ENCODE measurements around the gene AGPAT4.
"Not testable (repeated sequence)": the region's sequence is repeated elsewhere in the genome, so short reads cannot be mapped to it uniquely, and the experiment has no call there.

Gene AGPAT4

GRCh38 chr6:161233986-161234661, 39.7 kb downstream of the AGPAT4 start:
- Histone ChIP-seq H3K9ac (ENCODE audit: low read depth, low read length) (no peak overlapping the region), H3K4me1 (ENCODE audit: insufficient read depth, low read length) (peaks cover 23% of the 10 kb centered on the region), H3K9me3 (ENCODE audit: control insufficient read depth, insufficient read depth, low read length) (no peaks in the 10 kb centered on the region), H3K36me3 (ENCODE audit: insufficient read depth, low read length) (no peaks in the 10 kb centered on the region)

GRCh38 chr6:161232467-161232866, 41.4 kb downstream of the AGPAT4 start:
- H3K36me3 ChIP-seq (ENCODE audit: insufficient read depth, low read length): no peaks in the 10 kb centered on the region
- H3K9ac ChIP-seq (ENCODE audit: low read depth, low read length): no peak overlapping the region
- H3K9me3 ChIP-seq (ENCODE audit: control insufficient read depth, insufficient read depth, low read length): no peaks in the 10 kb centered on the region
- H3K4me1 ChIP-seq (ENCODE audit: insufficient read depth, low read length): peaks cover 27% of the 10 kb centered on the region

DNA sequence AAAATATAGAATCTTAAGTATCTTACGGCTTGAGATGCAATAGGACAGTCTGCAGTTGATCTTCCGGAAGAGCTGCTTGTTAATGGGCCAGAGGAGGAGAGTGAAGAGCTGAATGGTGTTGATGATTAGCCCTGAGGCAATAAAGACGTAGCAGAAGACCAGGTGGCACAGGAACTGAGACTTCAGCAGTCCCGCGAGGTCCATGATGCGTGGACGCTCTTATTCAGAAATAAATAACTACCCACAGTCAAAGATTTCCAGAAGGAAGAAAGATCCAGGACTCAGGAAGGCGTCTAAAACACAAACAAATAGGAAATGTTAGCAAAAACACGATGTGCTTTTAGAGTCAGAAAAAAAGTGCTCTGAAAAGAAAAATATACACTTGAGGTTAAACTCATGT, 41.9 kb downstream of the AGPAT4 start:
- no peaks in the 10 kb centered on the region for H3K9me3 ChIP-seq (ENCODE audit: control insufficient read depth, insufficient read depth, low read length)
- no peak overlapping the region for H3K9ac ChIP-seq (ENCODE audit: low read depth, low read length)

GRCh38 chr6:161230339-161230738, 43.5 kb downstream of the AGPAT4 start:
- no peaks in the 10 kb centered on the region for H3K36me3 ChIP-seq (ENCODE audit: insufficient read depth, low read length)
- H3K4me1 ChIP-seq (ENCODE audit: insufficient read depth, low read length): peaks cover 22% of the 10 kb centered on the region
- H3K9me3 ChIP-seq (ENCODE audit: control insufficient read depth, insufficient read depth, low read length): no peaks in the 10 kb centered on the region
- H3K9ac ChIP-seq (ENCODE audit: low read depth, low read length): no peak overlapping the region

More for the DNA sequence above, 41.9 kb downstream of the AGPAT4 start:
- Histone ChIP-seq H3K36me3 (ENCODE audit: insufficient read depth, low read length) (no peaks in the 10 kb centered on the region), H3K4me1 (ENCODE audit: insufficient read depth, low read length) (peaks cover 23% of the 10 kb centered on the region)

DNA sequence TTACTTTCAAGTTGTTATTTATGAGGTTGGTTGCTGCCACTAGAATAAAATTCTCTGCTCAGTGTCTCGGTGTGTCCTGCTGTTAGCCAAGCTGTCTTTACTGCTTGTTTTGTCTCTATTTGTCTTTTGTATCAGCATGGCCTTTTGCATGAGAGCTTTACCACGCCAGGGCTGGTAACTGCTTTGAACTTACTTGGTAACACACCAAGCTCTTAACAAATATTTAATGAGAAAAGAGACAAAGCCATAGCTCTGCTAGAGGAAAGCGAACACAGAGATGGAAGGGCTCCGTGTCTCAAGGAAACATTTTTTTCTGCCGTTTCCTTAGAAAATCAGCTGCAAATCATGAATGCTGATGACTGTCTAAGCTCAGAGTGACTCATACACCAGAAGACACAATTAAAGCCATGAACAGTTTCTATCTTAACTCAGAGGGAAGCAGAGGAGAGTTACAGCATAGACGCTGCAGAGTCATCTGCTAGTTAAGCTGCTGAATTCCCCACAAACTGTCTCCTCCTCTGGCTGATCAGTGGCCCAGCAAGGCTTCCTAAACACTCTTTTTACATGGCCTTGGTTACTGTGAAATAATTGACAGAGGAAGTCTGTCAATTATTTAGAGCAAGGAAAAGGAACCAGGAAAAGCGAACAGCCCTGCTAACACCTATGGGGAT, 44.8 kb downstream of the AGPAT4 start:
- no peaks in the 10 kb centered on the region for H3K36me3 ChIP-seq (ENCODE audit: insufficient read depth, low read length)
- peaks cover 13% of the 10 kb centered on the region for H3K4me1 ChIP-seq (ENCODE audit: insufficient read depth, low read length)
- H3K9me3 ChIP-seq (ENCODE audit: control insufficient read depth, insufficient read depth, low read length): no peaks in the 10 kb centered on the region
- H3K9ac ChIP-seq (ENCODE audit: low read depth, low read length): no peak overlapping the region

GRCh38 chr6:161228096-161228495, 45.8 kb downstream of the AGPAT4 start:
- Histone ChIP-seq H3K9ac (ENCODE audit: low read depth, low read length) (no peak overlapping the region), H3K9me3 (ENCODE audit: control insufficient read depth, insufficient read depth, low read length) (no peaks in the 10 kb centered on the region), H3K4me1 (ENCODE audit: insufficient read depth, low read length) (peaks cover 11% of the 10 kb centered on the region), H3K36me3 (ENCODE audit: insufficient read depth, low read length) (no peaks in the 10 kb centered on the region)

GRCh38 chr6:161227004-161227960, 46.6 kb downstream of the AGPAT4 start:
- no peaks in the 10 kb centered on the region for H3K9me3 ChIP-seq (ENCODE audit: control insufficient read depth, insufficient read depth, low read length)
- no peaks in the 10 kb centered on the region for H3K36me3 ChIP-seq (ENCODE audit: insufficient read depth, low read length)
- H3K9ac ChIP-seq (ENCODE audit: low read depth, low read length): no peak overlapping the region
- peaks cover 11% of the 10 kb centered on the region for H3K4me1 ChIP-seq (ENCODE audit: insufficient read depth, low read length)

- Histone ChIP-seq H3K4me1 (ENCODE audit: insufficient read depth, low read length) (peaks cover 11% of the 10 kb centered on the region), H3K36me3 (ENCODE audit: insufficient read depth, low read length) (no peaks in the 10 kb centered on the region)
Measured at GRCh38 chr6:161226009-161226964, 47.6 kb downstream of the AGPAT4 start.

DNA sequence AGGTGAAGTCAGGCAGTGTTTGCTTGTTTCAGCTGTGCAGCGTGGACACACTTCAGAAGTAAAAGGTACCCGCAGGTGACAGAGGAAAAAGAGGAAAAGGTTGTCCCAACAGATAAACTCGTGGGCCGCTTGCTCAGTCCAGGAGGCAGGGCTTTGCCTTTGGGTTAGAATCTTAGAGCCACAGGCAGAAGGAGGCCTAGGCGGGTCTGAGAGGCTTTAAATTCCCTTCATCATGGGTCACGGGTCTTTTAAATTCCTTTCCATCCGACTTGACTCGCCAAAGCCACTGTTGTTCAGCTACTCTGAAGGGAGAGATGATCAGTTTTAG, 48.2 kb downstream of the AGPAT4 start:
- no peak overlapping the region for H3K9ac ChIP-seq (ENCODE audit: low read depth, low read length)
- peaks cover 11% of the 10 kb centered on the region for H3K4me1 ChIP-seq (ENCODE audit: insufficient read depth, low read length)
- no peaks in the 10 kb centered on the region for H3K36me3 ChIP-seq (ENCODE audit: insufficient read depth, low read length)
- no peaks in the 10 kb centered on the region for H3K9me3 ChIP-seq (ENCODE audit: control insufficient read depth, insufficient read depth, low read length)

More at GRCh38 chr6:161226009-161226964, 47.6 kb downstream of the AGPAT4 start:
- Histone ChIP-seq H3K9me3 (ENCODE audit: control insufficient read depth, insufficient read depth, low read length) (no peaks in the 10 kb centered on the region), H3K9ac (ENCODE audit: low read depth, low read length) (no peak overlapping the region)

- not testable (repeated sequence) for H3K36me3 ChIP-seq (ENCODE audit: insufficient read depth, low read length); H3K9ac ChIP-seq (ENCODE audit: low read depth, low read length); H3K9me3 ChIP-seq (ENCODE audit: control insufficient read depth, insufficient read depth, low read length)
- peaks cover 11% of the 10 kb centered on the region for H3K4me1 ChIP-seq (ENCODE audit: insufficient read depth, low read length)
Measured at GRCh38 chr6:161224951-161225680, 48.7 kb downstream of the AGPAT4 start.

- Histone ChIP-seq H3K36me3 (ENCODE audit: insufficient read depth, low read length) (no peaks in the 10 kb centered on the region), H3K9ac (ENCODE audit: low read depth, low read length) (no peak overlapping the region), H3K9me3 (ENCODE audit: control insufficient read depth, insufficient read depth, low read length) (peaks cover 3% of the 10 kb centered on the region; the same call in 1 of the 2 replicates), H3K4me1 (ENCODE audit: insufficient read depth, low read length) (no peaks in the 10 kb centered on the region)
Measured at GRCh38 chr6:161223646-161224045, 50.2 kb downstream of the AGPAT4 start.

- Histone ChIP-seq H3K4me1 (ENCODE audit: insufficient read depth, low read length) (no peaks in the 10 kb centered on the region), H3K9me3 (ENCODE audit: control insufficient read depth, insufficient read depth, low read length) (peaks cover 3% of the 10 kb centered on the region; the same call in 1 of the 2 replicates), H3K36me3 (ENCODE audit: insufficient read depth, low read length) (no peaks in the 10 kb centered on the region), H3K9ac (ENCODE audit: low read depth, low read length) (no peak overlapping the region)
Measured at GRCh38 chr6:161222706-161223234, 51.1 kb downstream of the AGPAT4 start.

DNA sequence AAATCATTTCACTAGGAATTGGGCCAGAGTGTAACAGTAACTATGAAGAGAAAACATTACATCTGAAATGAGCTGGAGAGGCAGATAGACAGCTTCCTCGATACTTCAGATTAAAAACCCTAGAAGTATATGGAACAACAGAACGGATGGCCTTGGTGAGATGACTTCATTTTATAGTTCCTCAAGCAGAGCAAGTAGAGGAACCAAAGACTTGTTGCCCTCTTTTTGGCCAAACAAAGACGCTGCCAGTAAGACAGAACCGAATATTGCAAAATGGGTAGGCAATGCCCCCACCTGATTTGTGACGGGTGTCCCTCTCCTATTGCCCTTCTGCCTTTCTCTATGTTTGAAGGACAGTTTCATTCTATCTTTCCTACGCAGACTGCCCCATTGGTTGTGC, 53.5 kb downstream of the AGPAT4 start:
- peaks cover 7% of the 10 kb centered on the region; the same call in 1 of the 2 replicates for H3K9me3 ChIP-seq (ENCODE audit: control insufficient read depth, insufficient read depth, low read length)
- H3K36me3 ChIP-seq (ENCODE audit: insufficient read depth, low read length): peaks cover 5% of the 10 kb centered on the region; the same call in 1 of the 2 replicates
- no peak overlapping the region for H3K9ac ChIP-seq (ENCODE audit: low read depth, low read length)
- H3K4me1 ChIP-seq (ENCODE audit: insufficient read depth, low read length): no peaks in the 10 kb centered on the region

Measured in ES-I3 (cell line).